SW 1271 (cell line): ENCODE measurements around the gene ARMCX2.
A peak's percentile ranks its signal among the peaks of the same experiment; 100 is the strongest.
"Not testable (repeated sequence)": the region's sequence is repeated elsewhere in the genome, so short reads cannot be mapped to it uniquely, and the experiment has no call there.

Source experiments
- DNase-seq, 2 experiments: peaks; one replicate each; lab custom pipeline; 2025; lab: John Stamatoyannopoulos, UW

Gene ARMCX2

GRCh38 chrX:101659601-101660063 is at the start of gene ARMCX2:
Gene ARMCX2 (minus strand): TSS chrX:101659850. CDS start chrX:101657588, 2,262 bp downstream.
- DNase-seq, result no peak

- DNase-seq, result no peak
Measured at GRCh38 chrX:101709384-101709783, 49.7 kb upstream of the ARMCX2 start.

- no peak for DNase-seq
Measured at GRCh38 chrX:101708163-101708562, 48.5 kb upstream of the ARMCX2 start.

- DNase-seq, result no peak
Measured at GRCh38 chrX:101693476-101693875, 33.8 kb upstream of the ARMCX2 start.

- DNase-seq, result no peak
Measured at GRCh38 chrX:101691835-101692234, 32.2 kb upstream of the ARMCX2 start.

GRCh38 chrX:101686574-101686973 is 26.9 kb upstream of the ARMCX2 start:
- no peak for DNase-seq

GRCh38 chrX:101685923-101686322 is 26.3 kb upstream of the ARMCX2 start:
- DNase-seq, result no peak

- DNase-seq, result no peak
Measured at GRCh38 chrX:101682723-101683122, 23.1 kb upstream of the ARMCX2 start.

- DNase-seq, result no peak
Measured at GRCh38 chrX:101677028-101677427, 17.4 kb upstream of the ARMCX2 start.

GRCh38 chrX:101676571-101676970 is 16.9 kb upstream of the ARMCX2 start:
- no peak for DNase-seq

GRCh38 chrX:101668143-101668542 is 8.5 kb upstream of the ARMCX2 start:
- no peak for DNase-seq

- peak; percentile 21 to 22 for DNase-seq
Measured at GRCh38 chrX:101658661-101659491, 774 bp downstream of the ARMCX2 start.

- no peak for DNase-seq
Measured at GRCh38 chrX:101657495-101657894, 2.2 kb downstream of the ARMCX2 start.

GRCh38 chrX:101656817-101657216 is 2.8 kb downstream of the ARMCX2 start:
- no peak for DNase-seq

- DNase-seq, result no peak
Measured at GRCh38 chrX:101655534-101655933, 4.1 kb downstream of the ARMCX2 start.

- not testable (repeated sequence) for DNase-seq
Measured at GRCh38 chrX:101647716-101648115, 11.9 kb downstream of the ARMCX2 start.

- DNase-seq, result no peak
Measured at GRCh38 chrX:101642093-101642492, 17.6 kb downstream of the ARMCX2 start.

GRCh38 chrX:101639583-101639982 is 20.1 kb downstream of the ARMCX2 start:
- DNase-seq, result no peak

GRCh38 chrX:101619364-101619763 is 40.3 kb downstream of the ARMCX2 start:
- no peak for DNase-seq

GRCh38 chrX:101617211-101618191 is 42.1 kb downstream of the ARMCX2 start, which contains the start of gene ARMCX6:
Gene ARMCX6 (minus strand): TSS chrX:101618000. CDS start chrX:101616620, 1,380 bp downstream.
- DNase-seq, result peak; percentile 0 to 29

GRCh38 chrX:101605728-101606127 is 53.9 kb downstream of the ARMCX2 start:
- DNase-seq, result no peak
